Activated CD8-positive, alpha-beta T cell treated with anti-CD3 and anti-CD28 coated beads for 36 hours (primary cell): ENCODE data around the gene TRABD2B. TPM values are rescaled to one million over a fixed set of nuclear protein-coding genes. Genes with fewer than 3 reads are reported as not detected.

ENCODE experiments used
- ATAC-seq: fragments of 200-7000 bp; cut with Tn5 transposase; one replicate; pipeline ENCODE4 v1.10.0; 2021; ENCODE audit warnings: mild to moderate bottlenecking, moderate library complexity
- CTCF ChIA-PET: fragments of 350-600 bp; sonication (Branson Sonifier 250); formaldehyde crosslinking; loops from one replicate; lab custom pipeline; 2021; ENCODE audit warnings: antibody characterized with exemption; lab: Charles Lee
- POLR2A ChIA-PET: fragments of 350-600 bp; sonication (Branson Sonifier 250); formaldehyde crosslinking; loops from one replicate; lab custom pipeline; 2021; ENCODE audit warnings: antibody characterized with exemption; lab: Charles Lee
- DNase-seq: peaks from one replicate; pipeline ENCODE4 v3.0.0-alpha.2; 2020
- H3K27ac Mint-ChIP-seq: one replicate; pipeline ENCODE4 v1.8.0; 2021; ENCODE audit warnings: mild to moderate bottlenecking, mixed read lengths
- H3K27me3 Mint-ChIP-seq: one replicate; pipeline ENCODE4 v1.8.0; 2021; ENCODE audit warnings: mixed read lengths
- H3K36me3 Mint-ChIP-seq: one replicate; pipeline ENCODE4 v1.8.0; 2021; ENCODE audit warnings: low read depth, mixed read lengths
- H3K4me1 Mint-ChIP-seq: one replicate; pipeline ENCODE4 v1.8.0; 2021; ENCODE audit warnings: low read depth, mixed read lengths
- H3K4me3 Mint-ChIP-seq: one replicate; pipeline ENCODE4 v1.8.0; 2021; ENCODE audit warnings: mild to moderate bottlenecking, moderate library complexity, mixed read lengths
- H3K9me3 Mint-ChIP-seq: one replicate; pipeline ENCODE4 v1.8.0; 2021; ENCODE audit warnings: mixed read lengths
- CTCF ChIP-seq: fragments of 200-600 bp; IDR thresholded peaks from one replicate; pipeline ENCODE4 v1.8.0; 2022; ENCODE audit warnings: antibody characterized with exemption, mild to moderate bottlenecking
- intact Hi-C: fragments of 100-400 bp; cut with micrococcal nuclease; formaldehyde crosslinking; loops from one replicate; pipeline ENCODE4 v1.10.0; 2022
- total RNA-seq, 2 experiments: library from RNA; stranded (reverse); gene quantifications; one replicate each; pipeline ENCODE4 v1.2.3, GENCODE V29; 2021

Gene TRABD2B
- total RNA-seq, 2 experiments from 2014 or later = not detected

GRCh38 chr1:47722909-47723580, 274.1 kb downstream of the TRABD2B start:
- H3K4me1 Mint-ChIP-seq = peaks cover 4% of the 10 kb centered on the region
- intact Hi-C loops = no loop called here
- H3K4me3 Mint-ChIP-seq = no peak overlapping the region
- no peak for TF ChIP-seq CTCF
- no peaks in the 10 kb centered on the region for H3K9me3 Mint-ChIP-seq
- CTCF ChIA-PET = interaction anchor here (1.6 kb wide), 2 partner anchors 31 to 333 kb away, joined by 4 to 6 read pairs; no protein-coding TSS in a partner anchor
- H3K36me3 Mint-ChIP-seq = no peaks in the 10 kb centered on the region
- POLR2A ChIA-PET = interaction anchor here (0.6 kb wide), 1 partner anchor 54 kb away, joined by 3 read pairs; no protein-coding TSS in a partner anchor
- H3K27me3 Mint-ChIP-seq = peaks cover 38% of the 10 kb centered on the region
- DNase-seq (no peak), ATAC-seq (no peak)
- H3K27ac Mint-ChIP-seq = no peak overlapping the region

GRCh38 chr1:47722101-47722500, 275.1 kb downstream of the TRABD2B start:
- intact Hi-C loops = no loop called here
- ChIA-PET POLR2A (no interaction called here), CTCF (interaction anchor here (1.6 to 1.9 kb wide), 2 partner anchors 32 to 193 kb away, joined by 4 read pairs; no protein-coding TSS in a partner anchor)
- Mint-ChIP-seq H3K4me3 (no peak overlapping the region), H3K27ac (no peak overlapping the region), H3K36me3 (no peaks in the 10 kb centered on the region), H3K9me3 (no peaks in the 10 kb centered on the region), H3K4me1 (peaks cover 4% of the 10 kb centered on the region), H3K27me3 (peaks cover 31% of the 10 kb centered on the region)
- no peak for ATAC-seq
- TF ChIP-seq CTCF = no peak
- DNase-seq = no peak

GRCh38 chr1:47720111-47720510, 277.1 kb downstream of the TRABD2B start:
- Mint-ChIP-seq H3K4me3 (no peak overlapping the region), H3K36me3 (no peaks in the 10 kb centered on the region), H3K9me3 (no peaks in the 10 kb centered on the region), H3K27ac (no peak overlapping the region), H3K27me3 (peaks cover 31% of the 10 kb centered on the region), H3K4me1 (no peaks in the 10 kb centered on the region)
- no peak for TF ChIP-seq CTCF
- POLR2A ChIA-PET = no interaction called here
- intact Hi-C loops = no loop called here
- ATAC-seq = no peak
- DNase-seq = no peak
- CTCF ChIA-PET = interaction anchor here (1.0 to 3.1 kb wide), 3 partner anchors 9 to 191 kb away, joined by 3 to 17 read pairs (median 4); no protein-coding TSS in a partner anchor

GRCh38 chr1:47717341-47717740, 279.8 kb downstream of the TRABD2B start:
- TF ChIP-seq CTCF = no peak
- CTCF ChIA-PET = interaction anchor here (1.3 to 11.2 kb wide), 3 partner anchors 10 to 281 kb away, joined by 4 to 125 read pairs (median 31); partner anchors contain the start of gene FOXD2
- Mint-ChIP-seq H3K9me3 (no peaks in the 10 kb centered on the region), H3K36me3 (no peaks in the 10 kb centered on the region), H3K27ac (no peak overlapping the region), H3K4me3 (no peak overlapping the region), H3K4me1 (no peaks in the 10 kb centered on the region), H3K27me3 (peaks cover 34% of the 10 kb centered on the region)
- no peak for DNase-seq
- ATAC-seq = no peak
- POLR2A ChIA-PET = no interaction called here
- intact Hi-C loops = loop anchor here (10.0 kb wide), 1 partner anchor 193 kb away; no protein-coding TSS in a partner anchor
